Measurements from ENCODE around the gene TRPT1. TPM values are rescaled to one million over a fixed set of nuclear protein-coding genes. Genes with fewer than 3 reads are reported as not detected.
A peak's percentile ranks its signal among the peaks of the same experiment; 100 is the strongest.
"Not testable (repeated sequence)": the region's sequence is repeated elsewhere in the genome, so short reads cannot be mapped to it uniquely, and the experiment has no call there.

The TRPT1 gene
- total RNA-seq, 2 donors from 2014 or later = 19.9 to 21.9 TPM

- DNase-seq (ENCODE audit: low spot score) = no peak
- intact Hi-C loops (cut with DNase I) = loop anchor here in 1 of 2 donors (10.0 kb wide), 1 partner anchor 57 kb away; the partner anchor contains the start of genes CATSPERZ and ESRRA
Measured at GRCh38 chr11:64247729-64248531, 21.9 kb upstream of the TRPT1 start.

GRCh38 chr11:64246871-64247728 is 21.1 kb upstream of the TRPT1 start, which contains the start of gene PPP1R14B:
TSS of gene PPP1R14B (minus strand) at chr11:64246943. CDS start at chr11:64246673, 270 bp downstream.
- DNase-seq (ENCODE audit: low spot score) = peak; percentile 96
- intact Hi-C loops (cut with DNase I) = loop anchor here in 1 of 2 donors (10.0 kb wide), 1 partner anchor 58 kb away; the partner anchor contains the start of genes CATSPERZ and ESRRA

- not testable (repeated sequence) for DNase-seq (ENCODE audit: low spot score)
- intact Hi-C loops (cut with DNase I) = loop anchor here in 1 of 2 donors (10.0 kb wide), 1 partner anchor 58 kb away; the partner anchor contains the start of genes CATSPERZ and ESRRA
Measured at GRCh38 chr11:64246621-64246870, 20.6 kb upstream of the TRPT1 start.

GRCh38 chr11:64245797-64246620 is 20.0 kb upstream of the TRPT1 start:
- peak; percentile 95 for DNase-seq (ENCODE audit: low spot score)

GRCh38 chr11:64245401-64245796 is 19.4 kb upstream of the TRPT1 start:
- no peak for DNase-seq (ENCODE audit: low spot score)

More at GRCh38 chr11:64245797-64246620, 20.0 kb upstream of the TRPT1 start:
- intact Hi-C loops (cut with DNase I) = loop anchor here in 1 of 2 donors (10.0 kb wide), 1 partner anchor 59 kb away; the partner anchor contains the start of genes CATSPERZ and ESRRA

GRCh38 chr11:64244966-64245365 is 19.0 kb upstream of the TRPT1 start:
- DNase-seq (ENCODE audit: low spot score) = no peak

More at GRCh38 chr11:64245401-64245796, 19.4 kb upstream of the TRPT1 start:
- intact Hi-C loops (cut with DNase I) = loop anchor here in 1 of 2 donors (10.0 kb wide), 1 partner anchor 59 kb away; the partner anchor contains the start of genes CATSPERZ and ESRRA

GRCh38 chr11:64244107-64244506 is 18.1 kb upstream of the TRPT1 start:
- DNase-seq (ENCODE audit: low spot score) = no peak
- intact Hi-C loops (cut with DNase I) = loop anchor here in 1 of 2 donors (10.0 kb wide), 1 partner anchor 61 kb away; the partner anchor contains the start of genes CATSPERZ and ESRRA

More at GRCh38 chr11:64244966-64245365, 19.0 kb upstream of the TRPT1 start:
- intact Hi-C loops (cut with DNase I) = loop anchor here in 1 of 2 donors (10.0 kb wide), 1 partner anchor 60 kb away; the partner anchor contains the start of genes CATSPERZ and ESRRA

- intact Hi-C loops (cut with DNase I) = loop anchor here in 1 of 2 donors (10.0 kb wide), 1 partner anchor 61 kb away; the partner anchor contains the start of genes CATSPERZ and ESRRA
Measured at GRCh38 chr11:64243236-64243854, 17.4 kb upstream of the TRPT1 start.

GRCh38 chr11:64241491-64242374 is 15.7 kb upstream of the TRPT1 start:
- intact Hi-C loops (cut with DNase I) = loop anchor here in 1 of 2 donors (10.0 kb wide), 1 partner anchor 63 kb away; the partner anchor contains the start of genes CATSPERZ and ESRRA
- DNase-seq (ENCODE audit: low spot score) = peak; percentile 89

More at GRCh38 chr11:64243236-64243854, 17.4 kb upstream of the TRPT1 start:
- no peak for DNase-seq (ENCODE audit: low spot score)

- DNase-seq (ENCODE audit: low spot score) = peak; percentile 100
- intact Hi-C loops (cut with DNase I) = loop anchor here in 1 of 2 donors (10.0 kb wide), 1 partner anchor 64 kb away; the partner anchor contains the start of genes CATSPERZ and ESRRA
Measured at GRCh38 chr11:64241241-64241490, 15.2 kb upstream of the TRPT1 start.

GRCh38 chr11:64240435-64241240 is 14.7 kb upstream of the TRPT1 start, which contains the start of gene FKBP2:
TSS of gene FKBP2 (plus strand) at chr11:64241095. CDS start at chr11:64242388, 1,293 bp downstream.
- DNase-seq (ENCODE audit: low spot score) = peak; percentile 99
- intact Hi-C loops (cut with DNase I) = loop anchor here in 1 of 2 donors (10.0 kb wide), 1 partner anchor 64 kb away; the partner anchor contains the start of genes CATSPERZ and ESRRA

GRCh38 chr11:64239662-64240434 is 13.9 kb upstream of the TRPT1 start:
- DNase-seq (ENCODE audit: low spot score) = no peak
- intact Hi-C loops (cut with DNase I) = loop anchor here in 1 of 2 donors (10.0 kb wide), 1 partner anchor 65 kb away; the partner anchor contains the start of genes CATSPERZ and ESRRA

- intact Hi-C loops (cut with DNase I) = no loop called here
- DNase-seq (ENCODE audit: low spot score) = no peak
Measured at GRCh38 chr11:64238999-64239398, 13.0 kb upstream of the TRPT1 start.

- no peak for DNase-seq (ENCODE audit: low spot score)
- intact Hi-C loops (cut with DNase I) = no loop called here
Measured at GRCh38 chr11:64238076-64238475, 12.1 kb upstream of the TRPT1 start.

- no peak for DNase-seq (ENCODE audit: low spot score)
- intact Hi-C loops (cut with DNase I) = no loop called here
Measured at GRCh38 chr11:64237484-64237951, 11.5 kb upstream of the TRPT1 start.

Measured in posterior vena cava (tissue), 2 donors.